ENCODE measurements around the gene ARHGAP44. TPM values are rescaled to one million over a fixed set of nuclear protein-coding genes. Genes with fewer than 3 reads are reported as not detected.

ARHGAP44 gene
- total and polyA plus RNA-seq, 8 donors = 2.8 to 239 (median 7.4) TPM

GRCh38 chr17:12808723-12809122 lies 19.4 kb downstream of the ARHGAP44 start:
- H3K4me3 ChIP-seq = no peak overlapping the region
- no peaks in the 10 kb centered on the region for H3K4me1 ChIP-seq
- intact Hi-C loops (cut with DNase I; ENCODE audit: low total_unique reads) = no loop called here
- peaks cover 0 to 24% (median 14%) of the 10 kb centered on the region in 4 donors for H3K9me3 ChIP-seq
- no peaks in the 10 kb centered on the region for H3K36me3 ChIP-seq
- no peak for TF ChIP-seq EP300 (IDR thresholded peaks at IDR 0.05)
- no peak for TF ChIP-seq POLR2A (IDR thresholded peaks at IDR 0.05)
- no peak for TF ChIP-seq CTCF (IDR thresholded peaks at IDR 0.05)
- no peak for TF ChIP-seq POLR2AphosphoS5 (IDR thresholded peaks at IDR 0.05)
- 89 to 96% (median 94%) methylated on average over 3 of the region's 3 CpGs for WGBS, 5 donors
- no peak for DNase-seq
- H3K27me3 ChIP-seq = no peaks in the 10 kb centered on the region
- no peak overlapping the region for H3K27ac ChIP-seq

DNA sequence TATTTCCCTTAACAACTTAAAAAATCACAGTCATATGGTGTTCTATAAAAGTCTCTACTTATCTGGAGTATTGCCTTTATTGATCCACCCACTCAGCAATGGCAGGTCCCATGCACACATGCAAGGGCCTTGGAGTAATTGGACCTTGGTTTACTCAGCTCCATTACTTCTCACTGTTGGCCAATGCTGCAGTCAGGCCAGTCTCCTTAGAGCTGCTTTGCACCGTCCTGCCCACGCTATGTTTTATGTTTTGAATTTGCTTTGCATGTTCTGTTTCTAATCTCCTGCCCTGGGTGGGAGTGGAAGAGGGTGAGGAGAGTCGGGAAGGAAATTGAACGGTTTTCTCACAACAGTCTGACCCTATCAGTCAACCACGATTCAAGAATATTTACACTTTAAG lies 23.6 kb downstream of the ARHGAP44 start:
- 20 to 37% (median 20%) methylated on average over 5 of the region's 5 CpGs for WGBS, 5 donors
- intact Hi-C loops (cut with DNase I; ENCODE audit: low total_unique reads) = no loop called here
- peak in 1 of 2 donors; percentile 11 for DNase-seq

DNA sequence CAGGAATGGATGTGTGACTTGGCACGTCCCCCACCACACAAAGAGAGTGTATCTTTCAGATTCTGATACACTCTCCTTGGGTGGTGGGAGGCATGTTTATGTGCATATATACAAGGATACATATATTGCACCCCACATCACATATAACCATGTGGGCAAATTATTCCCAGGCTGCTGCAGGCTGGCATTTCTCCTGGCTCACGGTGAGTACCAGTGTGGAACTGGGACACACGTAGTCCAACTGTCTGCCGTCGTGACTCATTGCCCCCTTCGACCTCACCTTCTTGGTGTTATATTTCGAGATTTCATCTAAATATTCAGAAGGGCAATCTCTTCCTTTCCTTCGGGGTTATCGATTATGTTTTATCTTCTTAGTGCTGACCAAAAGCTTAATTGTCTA lies 24.4 kb downstream of the ARHGAP44 start:
- H3K9me3 ChIP-seq = peaks cover 0 to 13% (median 4%) of the 10 kb centered on the region in 4 donors
- H3K4me1 ChIP-seq = no peaks in the 10 kb centered on the region
- H3K36me3 ChIP-seq = no peaks in the 10 kb centered on the region
- TF ChIP-seq POLR2A (IDR thresholded peaks at IDR 0.05) (no peak), POLR2AphosphoS5 (IDR thresholded peaks at IDR 0.05) (no peak), EP300 (IDR thresholded peaks at IDR 0.05) (no peak), CTCF (IDR thresholded peaks at IDR 0.05) (no peak)
- 78 to 89% (median 86%) methylated on average over 9 of the region's 9 CpGs for WGBS, 5 donors
- H3K4me3 ChIP-seq = no peak overlapping the region
- H3K27ac ChIP-seq = no peak overlapping the region
- DNase-seq = no peak
- intact Hi-C loops (cut with DNase I; ENCODE audit: low total_unique reads) = no loop called here
- no peaks in the 10 kb centered on the region for H3K27me3 ChIP-seq

More for the DNA sequence above, 23.6 kb downstream of the ARHGAP44 start:
- Histone ChIP-seq H3K9me3 (peaks cover 0 to 14% (median 10%) of the 10 kb centered on the region in 4 donors), H3K4me3 (no peak overlapping the region), H3K27ac (no peak overlapping the region), H3K4me1 (no peaks in the 10 kb centered on the region), H3K36me3 (no peaks in the 10 kb centered on the region), H3K27me3 (no peaks in the 10 kb centered on the region)
- TF ChIP-seq CTCF (IDR thresholded peaks at IDR 0.05) (no peak), EP300 (IDR thresholded peaks at IDR 0.05) (no peak), POLR2AphosphoS5 (IDR thresholded peaks at IDR 0.05) (no peak), POLR2A (IDR thresholded peaks at IDR 0.05) (no peak)

GRCh38 chr17:12814718-12815117 lies 25.4 kb downstream of the ARHGAP44 start:
- no peak for DNase-seq
- Histone ChIP-seq H3K27ac (no peak overlapping the region), H3K4me3 (no peak overlapping the region), H3K36me3 (no peaks in the 10 kb centered on the region), H3K9me3 (peaks cover 0 to 6% (median 0%) of the 10 kb centered on the region in 4 donors), H3K27me3 (no peaks in the 10 kb centered on the region), H3K4me1 (no peaks in the 10 kb centered on the region)
- intact Hi-C loops (cut with DNase I; ENCODE audit: low total_unique reads) = no loop called here
- TF ChIP-seq POLR2A (IDR thresholded peaks at IDR 0.05) (no peak), CTCF (IDR thresholded peaks at IDR 0.05) (no peak), POLR2AphosphoS5 (IDR thresholded peaks at IDR 0.05) (no peak), EP300 (IDR thresholded peaks at IDR 0.05) (no peak)
- whole genome bisulfite sequencing, 5 donors = 61 to 81% (median 71%) methylated on average over 2 of the region's 2 CpGs

Measured in stomach (tissue), 9 donors.